DND-41 (cell line): ENCODE data around the gene CDK15.

ENCODE experiments used
- CTCF ChIP-seq: IDR thresholded peaks from 2 replicates; pipeline ENCODE4 v1.5.1; 2012; ENCODE audit warnings: borderline replicate concordance, low read length, moderate library complexity, mild to moderate bottlenecking; ENCODE audit not compliant: poor library complexity, severe bottlenecking; ENCODE audit errors: extremely low read depth
- EZH2 ChIP-seq: IDR thresholded peaks from 3 replicates; pipeline ENCODE4 v1.6.1; 2012; ENCODE audit warnings: borderline replicate concordance, low read depth, mild to moderate bottlenecking, moderate library complexity, low read length, inconsistent platforms; ENCODE audit not compliant: severe bottlenecking

DNA sequence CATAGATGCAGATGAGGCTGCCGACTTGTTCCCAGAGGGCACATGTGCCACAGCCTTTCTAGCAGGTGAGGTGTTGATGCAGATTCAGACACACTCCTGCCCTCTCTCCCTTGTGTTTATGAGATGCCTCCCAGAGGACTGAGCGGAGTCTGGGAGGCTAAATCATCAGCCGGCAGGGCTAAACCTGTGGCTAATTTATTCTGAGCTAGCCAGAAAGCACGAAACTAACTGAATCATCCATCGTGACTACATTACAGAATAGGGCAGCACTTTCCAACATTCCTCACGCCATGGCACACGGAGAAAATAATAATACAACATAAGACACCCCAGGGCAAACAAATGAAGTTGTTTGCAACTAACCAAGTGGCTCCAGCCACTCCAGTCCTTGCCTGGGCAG is 125.6 kb downstream of the CDK15 start:
- TF ChIP-seq CTCF, result no peak
- no peak for TF ChIP-seq EZH2
